T-helper 1 cell (primary cell): ENCODE measurements around the gene BTRC.

Experiments used
- DNase-seq, 5 donors: peaks; one replicate each; pipeline ENCODE4 v3.0.0-alpha.2; 2012 to 2020

The BTRC gene

DNA sequence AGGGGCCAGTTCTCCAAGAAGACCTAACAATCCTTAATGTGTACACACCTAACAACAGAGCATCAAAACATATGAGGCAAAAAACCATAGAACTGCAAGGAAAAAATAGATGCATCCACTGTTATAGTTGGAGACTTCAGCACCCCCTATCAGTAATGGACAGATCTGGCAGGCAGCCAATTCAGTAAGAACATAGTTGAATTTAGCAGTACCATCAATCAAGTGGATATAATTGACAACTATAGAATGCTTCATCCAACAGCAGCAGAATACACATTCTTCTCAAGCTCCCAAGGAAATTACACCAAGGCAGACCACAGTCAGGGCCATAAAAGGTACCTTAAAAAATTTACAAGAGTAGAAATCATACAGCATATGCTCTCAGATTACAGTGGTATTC, 191.9 kb downstream of the BTRC start:
- no peak for DNase-seq

DNA sequence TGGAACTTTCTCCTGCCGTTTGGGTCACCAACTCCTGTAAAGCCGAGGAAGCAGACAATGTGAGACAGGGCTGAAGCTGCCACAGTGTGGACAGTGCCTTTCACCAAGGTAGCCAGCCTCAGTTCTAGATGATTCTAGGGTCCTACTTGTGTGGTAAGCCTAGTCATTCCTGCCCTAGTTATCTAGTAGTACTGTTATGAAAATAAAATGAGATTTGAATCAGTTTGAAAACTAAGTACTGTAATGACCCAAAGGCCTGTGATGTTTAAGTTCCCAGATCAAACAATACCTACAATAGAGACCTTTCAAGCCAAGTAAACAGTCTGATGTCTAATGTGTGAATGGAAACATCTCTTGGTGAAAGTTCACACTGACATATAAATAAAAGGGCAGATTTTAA, 197.0 kb downstream of the BTRC start:
- DNase-seq, result no peak

DNA sequence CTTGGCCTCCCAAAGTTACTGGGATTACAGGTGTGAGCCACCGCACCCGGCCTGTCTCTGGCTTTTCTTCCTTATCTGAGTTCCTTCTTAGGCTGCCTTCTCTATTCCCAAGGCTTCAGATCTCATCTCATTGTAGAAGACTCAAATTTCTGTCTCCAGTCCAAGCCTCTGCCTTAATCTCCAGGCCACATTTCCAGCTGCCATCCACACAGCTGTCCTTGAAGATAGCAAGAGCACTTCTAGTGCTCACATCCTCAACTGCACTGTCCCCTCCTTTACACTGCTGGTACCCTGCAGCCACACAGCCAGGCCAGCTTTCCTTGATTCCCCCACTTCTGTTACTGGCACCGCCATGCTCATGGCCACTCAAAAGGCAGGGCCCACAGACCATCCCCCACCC, 198.5 kb downstream of the BTRC start:
- DNase-seq, result no peak

DNA sequence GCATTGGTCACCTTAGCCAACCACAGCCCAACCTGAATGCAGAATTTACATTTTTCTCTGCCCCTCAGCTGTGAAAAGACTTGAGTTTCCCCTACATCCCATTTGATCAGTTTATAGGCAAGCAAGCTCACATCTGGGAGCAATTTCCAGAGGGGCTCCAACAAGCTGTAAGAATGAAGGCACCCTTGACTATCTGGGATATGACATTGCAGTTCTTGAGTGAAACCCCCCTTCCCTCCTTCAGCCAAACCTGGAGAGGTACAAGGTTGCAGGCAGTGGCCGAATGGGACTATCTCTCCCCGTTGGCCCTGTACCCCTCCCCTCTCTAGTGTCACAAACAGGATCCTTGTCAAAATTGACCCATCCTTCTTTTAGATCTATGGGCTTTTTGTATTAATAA, 203.6 kb downstream of the BTRC start:
- DNase-seq, result no peak

DNA sequence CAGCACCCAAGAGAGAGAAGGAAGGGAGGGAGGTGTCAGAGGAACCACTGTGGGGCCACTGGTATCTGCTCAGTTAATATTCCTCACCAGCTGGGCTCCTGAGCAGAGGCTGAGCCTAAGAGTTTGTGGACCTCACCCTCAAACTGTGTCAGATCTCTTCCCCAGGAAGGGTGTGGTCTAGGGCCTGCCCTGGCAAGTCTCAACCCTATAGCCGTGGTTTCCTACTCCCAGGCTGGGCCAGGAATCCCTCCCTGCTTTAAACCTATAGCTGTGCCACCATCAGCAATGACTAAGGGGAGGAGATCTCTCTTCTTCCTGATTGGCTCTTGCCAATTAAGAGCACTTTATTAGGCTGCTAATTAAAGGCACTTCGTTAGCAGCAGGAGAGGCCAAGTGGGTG, 204.2 kb downstream of the BTRC start:
- DNase-seq, result peak in 1 of 5 donors; percentile 48

DNA sequence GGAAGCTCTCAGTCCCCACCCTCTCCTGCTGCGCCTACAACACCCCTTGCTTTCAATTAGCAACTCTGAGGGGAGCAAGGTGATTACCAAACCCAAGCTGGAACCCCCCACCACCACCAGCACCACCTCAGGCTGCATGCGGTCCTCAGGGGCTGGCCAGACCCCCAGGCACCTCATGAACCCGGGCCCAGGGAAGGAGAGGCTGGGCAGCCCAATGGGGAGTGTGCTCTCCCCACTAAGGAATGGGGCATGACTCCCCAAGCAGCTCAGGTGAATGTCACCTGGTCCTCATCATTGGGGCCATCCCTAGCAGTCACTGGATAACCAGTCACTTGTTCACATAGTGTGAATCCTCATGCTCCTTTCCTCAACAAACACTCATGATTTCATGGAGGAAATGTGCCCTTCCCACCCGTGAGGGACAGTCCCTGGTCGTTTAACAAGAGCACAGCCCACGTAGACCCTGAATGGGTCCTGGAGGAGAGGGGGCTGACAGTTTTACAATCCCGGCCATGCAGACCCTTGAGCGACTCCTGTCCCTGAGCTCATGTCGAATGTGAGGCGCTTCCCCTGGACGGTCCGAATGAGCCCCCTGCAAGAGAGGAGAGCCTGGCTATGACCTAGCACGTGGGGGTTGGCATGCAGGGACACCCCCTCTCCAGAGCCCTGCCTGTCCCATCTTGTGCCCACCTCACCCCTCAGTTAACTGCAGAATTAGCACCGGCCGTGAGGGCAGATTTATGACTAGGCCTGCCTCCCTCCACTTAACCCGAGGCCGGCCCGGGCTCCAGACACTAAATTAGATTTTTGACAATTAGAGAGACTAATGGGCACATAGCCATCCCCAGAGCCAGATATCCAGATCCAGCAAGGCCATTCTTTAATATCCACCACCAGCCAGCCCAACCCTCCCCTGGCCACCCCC, 205.0 kb downstream of the BTRC start:
- no peak for DNase-seq

DNA sequence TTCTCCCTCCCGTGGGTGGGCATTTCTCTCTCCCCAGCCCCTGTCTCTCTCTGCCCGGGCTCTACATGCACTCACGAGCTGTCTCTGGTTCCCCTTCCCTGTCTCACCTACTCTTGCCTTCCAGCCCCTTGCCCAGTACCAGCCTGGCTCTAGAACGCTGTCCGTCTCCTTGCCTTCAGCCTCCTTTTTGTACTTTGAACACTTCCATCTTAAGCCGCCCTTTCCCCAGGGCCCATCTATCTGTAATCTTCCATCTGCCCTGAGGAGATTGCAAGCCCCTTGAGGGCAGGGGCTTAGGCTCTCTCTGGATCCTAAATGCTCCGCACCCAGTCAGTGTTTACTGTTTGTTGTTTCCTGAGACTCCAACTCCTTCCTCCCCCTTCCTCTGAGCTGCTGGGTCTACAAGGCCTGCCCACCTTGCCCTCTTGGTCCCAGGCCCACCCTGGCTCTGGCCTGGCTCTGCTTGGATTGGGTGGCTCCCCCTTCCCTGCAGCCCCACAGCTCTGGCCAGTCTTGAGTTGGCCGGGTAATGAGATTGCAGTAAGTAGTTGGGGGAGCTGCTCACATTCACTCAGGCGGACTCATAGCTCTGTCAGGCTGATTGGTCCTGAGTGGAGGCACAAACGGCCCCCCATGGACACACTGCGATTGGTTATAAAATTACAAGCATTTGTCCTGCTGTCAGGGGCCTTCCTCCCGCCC, 205.8 kb downstream of the BTRC start:
- DNase-seq, result no peak

DNA sequence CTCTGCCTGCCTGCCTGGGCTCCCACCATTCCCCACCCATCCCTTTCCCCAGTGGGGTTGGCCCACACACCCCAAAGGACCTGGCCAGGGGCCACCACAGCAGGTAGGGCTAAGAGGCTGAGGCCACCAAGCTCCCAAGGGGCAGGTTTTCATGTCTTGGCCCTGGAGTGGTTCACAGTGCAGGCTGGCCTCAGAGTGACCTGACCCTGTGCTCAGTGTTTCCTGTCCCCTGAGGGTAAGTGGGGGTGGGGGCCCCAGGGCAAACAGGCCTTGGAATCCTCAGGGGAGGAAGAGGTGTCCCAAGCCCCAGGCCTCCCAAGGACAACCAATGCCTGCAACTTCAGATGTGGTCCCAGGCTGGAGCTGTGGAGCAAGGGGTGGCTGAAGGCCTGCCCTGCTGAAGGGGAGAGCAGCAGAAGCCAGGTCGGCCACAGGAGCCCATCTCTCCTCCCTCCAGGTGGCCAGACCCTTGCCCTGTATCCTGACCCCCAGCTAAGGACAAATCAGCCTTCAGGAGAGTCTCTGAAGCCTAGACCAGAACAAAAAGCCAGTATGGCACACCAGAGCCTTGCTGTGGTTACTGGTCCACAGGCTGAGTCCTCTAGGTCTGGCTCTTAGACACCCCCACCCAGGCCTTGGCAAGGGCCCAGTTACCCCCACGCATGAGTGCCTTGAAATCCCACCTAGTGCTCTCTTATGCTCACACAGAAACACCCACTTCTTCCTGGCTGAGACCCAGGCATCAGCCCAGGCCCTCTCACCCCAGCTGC, 206.5 kb downstream of the BTRC start:
- no peak for DNase-seq

DNA sequence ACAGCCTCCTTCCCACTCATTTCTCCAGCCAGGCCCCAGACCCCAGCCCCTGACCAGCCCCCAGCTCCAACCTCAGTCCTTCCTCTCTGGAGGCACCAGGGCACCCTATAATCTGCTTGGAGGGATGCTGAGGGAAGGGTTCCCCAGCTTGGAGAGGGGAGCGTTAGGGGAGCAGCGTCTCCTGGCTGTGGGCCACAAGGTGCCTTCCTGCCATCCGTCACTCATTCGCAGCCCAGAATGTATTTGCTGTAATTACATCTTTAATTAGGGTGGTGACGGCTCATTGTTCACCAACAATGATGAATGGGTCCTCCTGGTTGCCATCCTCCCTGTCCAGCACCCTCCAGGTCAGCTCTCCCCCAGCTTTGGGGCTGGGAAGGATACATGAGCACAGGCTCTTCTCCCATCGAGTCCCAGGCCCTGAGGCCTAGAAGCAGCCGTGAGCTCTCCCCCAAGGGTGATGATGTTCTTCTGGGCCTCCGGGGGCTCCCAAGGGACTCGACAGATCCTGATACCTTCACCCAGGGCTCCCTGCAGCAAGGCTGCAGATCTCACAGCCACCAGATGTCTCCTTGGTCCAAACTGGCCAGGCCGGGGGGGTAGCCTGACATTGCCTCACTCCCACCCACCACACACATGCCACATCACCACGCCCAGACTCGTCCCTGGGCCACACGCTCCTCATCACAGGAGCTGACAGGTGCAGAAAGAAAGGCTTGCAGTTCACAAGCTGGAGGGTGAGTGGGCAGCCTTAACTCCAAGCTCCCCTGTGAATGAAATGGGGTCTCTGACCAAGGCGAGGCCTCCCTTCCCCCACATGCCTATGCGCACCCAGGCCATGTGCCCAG, 207.3 kb downstream of the BTRC start:
- no peak for DNase-seq

DNA sequence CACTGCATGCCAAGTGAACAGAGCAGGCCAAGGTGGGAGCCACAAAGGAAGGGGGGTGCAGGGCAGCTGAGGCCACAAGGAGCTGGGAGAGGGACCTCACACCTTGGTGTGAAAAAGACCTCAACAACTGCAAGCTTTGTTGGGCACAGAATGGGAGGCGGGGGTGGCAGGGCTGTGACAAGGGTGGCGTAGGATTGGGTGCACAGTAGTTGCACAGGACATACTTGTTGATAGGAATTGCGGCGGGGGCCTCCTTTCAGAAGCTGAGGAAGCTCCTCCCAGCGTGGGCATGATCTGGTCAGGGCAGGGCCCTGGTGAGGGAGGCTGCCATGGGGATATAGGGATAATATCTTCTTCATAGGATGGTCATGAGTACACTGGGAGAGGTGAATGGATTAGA, 208.3 kb downstream of the BTRC start:
- no peak for DNase-seq

DNA sequence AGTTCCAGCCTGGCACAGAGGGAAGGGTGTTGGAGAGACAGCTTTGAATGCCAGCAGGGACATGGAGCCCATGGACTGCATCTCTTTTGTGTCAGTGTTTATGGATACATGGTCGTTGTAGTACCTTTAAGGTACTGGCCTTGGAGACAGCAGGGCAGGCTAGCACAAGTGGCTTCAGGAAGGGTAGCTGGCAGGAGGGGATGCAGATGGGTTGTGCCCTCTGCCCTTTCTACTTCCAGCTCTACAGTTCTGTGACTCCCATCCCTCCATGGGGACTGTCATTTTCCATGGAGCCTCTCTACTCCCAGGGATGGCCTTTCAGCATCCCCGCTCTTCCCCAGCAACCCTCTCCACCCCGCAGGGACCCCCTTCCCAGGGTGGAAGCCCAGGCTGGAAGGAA, 209.0 kb downstream of the BTRC start:
- DNase-seq, result no peak

DNA sequence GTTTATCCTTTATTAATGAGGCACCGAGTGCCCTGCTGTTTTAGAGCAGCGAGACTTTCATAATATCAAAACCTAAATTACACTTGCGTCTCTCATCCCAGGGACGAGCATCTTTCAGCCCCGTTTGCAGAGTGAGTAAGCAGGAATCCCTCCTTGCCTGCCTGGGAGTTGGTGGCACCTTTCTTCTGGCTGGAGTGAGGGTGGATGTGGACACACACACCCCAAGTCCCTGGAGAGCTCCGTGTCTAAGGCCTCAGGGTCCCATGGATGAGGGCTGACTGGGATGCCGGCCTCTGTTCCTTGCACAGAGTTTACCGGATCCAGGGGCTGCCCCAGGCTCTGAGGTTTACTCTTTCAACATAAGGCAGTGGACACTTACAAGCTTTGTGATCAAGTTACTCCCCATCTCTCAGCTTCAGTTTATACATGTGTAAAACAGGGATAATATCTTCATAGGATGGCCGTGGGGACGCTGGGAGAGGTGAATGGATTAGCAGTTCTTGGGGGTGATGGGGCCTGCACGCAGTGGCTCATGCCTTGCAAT, 209.6 kb downstream of the BTRC start:
- DNase-seq, result no peak

DNA sequence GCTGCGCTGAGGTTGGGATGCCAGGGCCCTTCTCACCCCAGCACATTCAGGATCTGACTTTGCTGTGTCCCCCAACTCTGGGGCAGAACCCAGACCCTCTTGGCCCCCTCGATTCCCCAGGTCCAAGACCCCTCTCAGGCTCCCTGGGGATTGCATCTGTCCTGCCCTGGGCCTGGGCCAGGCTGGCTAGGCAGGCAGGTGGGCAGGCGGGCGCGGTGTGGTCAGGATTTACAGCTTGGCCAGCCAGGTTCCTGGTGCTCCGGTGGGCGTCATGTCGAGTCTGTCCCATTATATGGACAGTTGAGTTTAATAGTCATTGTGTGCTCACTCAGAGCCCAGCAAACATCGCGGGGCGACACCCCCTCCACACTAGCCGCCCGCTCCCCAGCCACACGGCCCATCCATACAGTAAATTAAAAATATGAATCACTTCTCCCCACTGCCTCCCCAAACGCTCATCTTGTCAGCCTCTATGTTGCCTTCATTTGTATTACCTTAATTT, 210.6 kb downstream of the BTRC start:
- no peak for DNase-seq

DNA sequence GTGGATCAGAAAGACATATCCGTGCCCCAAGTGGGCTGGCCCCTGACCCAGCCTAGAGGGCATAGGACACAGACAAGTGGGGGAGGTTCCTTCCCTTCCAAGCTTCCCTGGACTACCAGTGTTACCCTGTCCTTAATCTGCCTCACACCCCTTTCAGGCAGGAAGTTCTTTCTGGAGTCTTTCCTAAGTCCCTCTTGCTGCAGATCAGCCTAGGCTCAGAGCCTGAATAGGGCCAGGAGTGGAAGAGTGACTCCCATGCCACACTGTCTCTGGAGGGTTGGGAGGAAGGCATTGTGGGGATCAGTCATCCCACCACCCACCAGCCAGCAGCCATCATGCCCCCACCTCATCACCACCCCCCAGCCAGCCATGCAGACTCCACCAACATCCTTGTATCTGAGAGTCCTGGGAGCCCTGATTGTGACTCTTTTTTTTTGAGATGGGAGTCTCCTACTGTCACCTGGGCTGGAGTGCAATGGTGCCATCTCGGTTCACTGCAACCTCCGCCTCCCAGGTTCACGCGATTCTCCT, 211.5 kb downstream of the BTRC start:
- DNase-seq, result no peak

DNA sequence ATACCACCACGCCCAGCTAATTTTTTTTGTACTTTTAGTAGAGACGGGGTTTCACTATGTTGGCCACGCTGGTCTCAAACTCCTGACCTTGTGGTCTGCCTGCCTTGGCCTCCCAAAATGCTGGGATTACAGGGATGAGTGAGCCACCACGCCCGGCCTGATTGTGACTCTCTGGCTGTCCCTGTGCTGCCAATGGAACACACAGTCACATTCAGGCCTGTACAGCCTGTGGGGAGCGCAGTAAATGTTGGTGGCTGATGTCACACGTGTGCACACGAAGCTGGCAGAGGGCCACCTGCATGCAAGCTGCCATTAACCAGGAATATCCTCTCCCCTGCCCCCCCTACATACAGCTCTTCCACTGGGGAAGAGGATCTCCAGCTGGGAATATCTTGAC, 212.0 kb downstream of the BTRC start:
- DNase-seq, result no peak

DNA sequence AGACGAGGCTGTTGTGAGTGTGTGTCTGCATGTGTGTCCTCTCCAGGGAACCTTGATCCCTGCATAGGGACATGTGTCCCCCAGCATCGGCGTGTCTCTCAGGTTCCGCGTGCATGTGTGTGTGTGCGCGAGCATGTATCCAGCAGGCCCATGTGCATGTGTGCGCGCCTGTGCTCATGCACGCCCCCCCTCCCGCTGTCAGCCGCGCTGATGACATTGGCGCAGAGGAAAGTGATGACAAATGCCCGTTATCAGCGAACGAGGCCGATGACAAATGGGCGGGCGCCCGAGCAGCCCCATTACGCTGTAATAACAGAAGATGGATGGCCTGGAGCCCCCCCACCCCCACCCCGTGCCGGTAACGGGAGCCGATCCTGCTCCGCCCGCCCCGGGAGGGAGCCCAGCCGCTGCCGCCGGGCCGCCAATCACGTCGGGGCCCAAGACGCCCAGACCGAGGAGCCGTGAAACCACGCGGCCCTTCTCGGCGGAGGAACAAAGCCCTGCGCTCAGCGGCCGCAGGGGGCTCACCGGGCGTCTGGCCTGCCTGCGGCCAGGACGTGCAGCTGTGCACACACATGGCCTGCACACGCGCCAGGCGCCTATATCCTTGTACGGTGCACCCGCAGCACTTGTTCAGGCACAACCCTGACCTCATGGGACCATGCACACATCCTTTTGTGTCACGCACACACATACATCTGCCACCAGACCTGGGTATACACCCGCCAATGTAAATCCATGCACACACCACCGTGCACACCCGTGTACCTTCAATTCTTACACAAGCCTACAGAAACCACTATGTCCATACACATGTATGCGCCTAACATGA, 212.6 kb downstream of the BTRC start:
- DNase-seq, result no peak

DNA sequence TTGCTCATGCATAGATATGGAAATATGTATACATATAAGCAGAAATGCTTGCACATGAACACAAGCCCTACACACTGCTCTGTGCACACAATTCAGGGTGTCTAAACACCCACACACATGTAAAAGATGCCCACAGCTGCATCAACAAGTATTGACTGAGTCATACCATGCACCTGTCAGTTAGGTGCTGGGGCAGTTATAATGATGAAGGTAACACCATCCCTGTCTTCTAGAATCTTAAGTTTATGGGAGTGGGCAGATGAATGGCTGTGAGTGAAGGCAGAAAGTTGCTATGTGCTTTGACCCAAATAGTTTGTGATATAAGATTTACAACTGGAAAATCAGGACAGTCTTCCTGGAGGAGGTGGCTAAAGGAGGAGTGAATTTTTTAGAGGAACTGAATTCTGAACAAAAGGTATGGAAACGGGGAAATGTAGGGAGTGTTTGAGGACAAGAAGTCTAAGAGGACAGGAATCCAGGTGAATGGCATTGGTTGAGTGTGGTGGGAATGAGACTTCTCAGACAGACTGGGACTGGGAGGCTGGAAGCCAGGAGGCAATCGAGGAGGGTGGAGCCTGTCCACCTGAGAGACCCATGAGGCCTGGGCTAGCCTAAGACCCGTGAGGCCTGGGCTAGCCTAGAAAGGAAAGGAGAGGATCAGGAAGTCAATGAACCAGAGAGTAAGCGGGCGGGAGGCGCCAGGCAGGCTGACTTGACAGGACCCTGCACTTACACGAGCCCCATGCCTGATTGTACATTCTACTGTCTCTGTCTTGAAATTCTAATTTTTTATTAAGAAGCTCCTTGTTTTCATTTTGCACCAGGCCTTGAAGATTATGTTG, 213.4 kb downstream of the BTRC start:
- DNase-seq, result no peak

DNA sequence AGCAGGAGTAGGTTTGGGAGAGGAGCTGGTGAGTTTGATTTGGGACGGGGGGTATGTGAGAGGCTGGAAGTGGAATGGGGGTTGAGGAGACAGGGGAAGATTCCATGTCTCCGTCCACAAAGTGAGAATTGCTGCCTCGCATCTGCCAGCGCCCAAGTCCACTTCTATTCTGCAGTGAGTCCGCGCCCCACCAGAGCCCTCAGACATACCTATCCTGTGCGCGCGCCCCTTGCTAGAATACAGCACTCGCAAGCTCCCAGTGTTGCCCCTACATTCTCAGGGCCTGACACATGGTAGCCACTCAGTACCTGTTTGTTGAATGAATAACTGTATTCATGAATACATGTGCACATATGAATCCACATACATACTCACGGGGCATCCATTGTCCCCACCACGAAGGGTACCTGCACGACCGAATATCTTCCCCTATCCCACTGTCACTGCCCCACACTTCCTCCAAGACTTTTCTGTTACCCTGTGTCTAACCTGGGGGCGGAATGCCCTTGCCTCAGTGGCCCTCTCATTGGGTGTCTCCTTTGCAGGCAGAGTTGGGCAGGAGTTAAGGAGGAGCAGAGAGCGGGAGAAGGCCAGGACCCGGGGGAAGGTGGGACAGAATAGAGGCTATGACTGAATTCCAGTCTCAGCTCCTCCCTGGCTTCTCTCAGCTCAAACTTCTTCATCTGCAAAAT, 214.2 kb downstream of the BTRC start:
- no peak for DNase-seq

DNA sequence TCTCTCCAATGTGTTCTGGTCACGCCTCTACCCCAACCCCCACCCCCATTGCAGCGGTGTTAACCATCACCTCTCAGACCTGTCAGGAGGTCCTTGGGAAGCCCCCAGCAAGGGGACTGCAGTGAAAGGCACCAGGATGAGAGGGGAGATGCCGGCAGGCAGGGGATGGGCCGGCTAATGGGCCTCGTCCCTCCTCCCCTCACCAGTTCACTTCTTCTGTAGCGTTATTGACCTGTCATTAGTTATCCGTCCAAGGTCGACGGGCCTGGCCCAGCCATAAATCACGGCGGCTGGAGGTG, 215.3 kb downstream of the BTRC start:
- no peak for DNase-seq
